ENCODE data around the gene LIN7A.

- TF ChIP-seq CTCF (IDR thresholded peaks at IDR 0.05; ENCODE audit: poor library complexity, severe bottlenecking) (no peak), MXI1 (conservative IDR thresholded peaks at IDR 0.05; ENCODE audit: poor library complexity, severe bottlenecking) (no peak)
Observed at GRCh38 chr12:80792861-80793260, 144.9 kb downstream of the LIN7A start.

Data from neural cell (in vitro differentiated cells).